ENCODE results near the gene C17orf107.
"Not testable (repeated sequence)": the region's sequence is repeated elsewhere in the genome, so short reads cannot be mapped to it uniquely, and the experiment has no call there.

C17orf107 gene

DNA sequence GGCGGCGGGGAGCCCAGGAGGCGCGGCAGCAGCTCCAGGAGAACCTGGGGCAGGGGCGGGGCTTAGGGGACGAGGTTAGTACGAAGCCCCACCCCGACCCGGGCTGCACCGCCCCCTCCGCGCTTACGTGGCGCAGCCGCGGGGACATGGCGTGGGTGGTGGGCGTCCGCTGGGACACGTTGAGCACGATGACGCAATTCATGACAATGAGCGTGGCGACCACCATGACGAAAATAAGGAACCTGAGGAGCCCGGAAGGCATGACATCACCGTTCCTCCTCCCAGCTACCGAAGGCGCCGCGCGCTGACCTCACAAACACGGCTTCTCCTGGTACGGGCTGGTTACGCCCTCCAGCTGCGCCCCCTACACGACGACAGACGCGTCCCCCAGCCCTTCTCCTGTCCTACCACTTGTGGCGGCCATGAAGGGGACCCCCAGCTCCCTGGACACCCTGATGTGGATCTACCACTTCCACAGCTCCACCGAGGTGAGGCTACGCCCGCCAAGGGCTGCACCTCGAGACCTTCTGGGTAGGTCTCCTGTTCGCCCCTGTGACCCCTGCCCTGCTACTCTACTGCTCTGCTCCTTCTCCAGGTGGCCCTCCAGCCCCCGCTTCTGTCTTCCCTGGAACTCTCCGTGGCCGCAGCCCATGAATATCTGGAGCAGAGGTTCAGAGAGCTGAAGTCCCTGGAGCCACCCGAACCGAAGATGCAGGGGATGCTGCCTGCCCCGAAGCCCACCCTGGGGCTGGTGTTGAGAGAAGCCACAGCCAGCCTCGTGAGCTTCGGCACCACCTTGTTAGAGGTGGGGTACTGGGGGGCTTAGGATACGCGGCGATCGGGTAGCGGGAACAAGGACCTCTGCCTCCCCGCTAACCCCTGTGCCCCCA, at the start of gene C17orf107:
Gene C17orf107, plus strand, starts transcription at position 196 of the 890 bp plus-strand sequence. Its CDS starts 227 bp downstream, at position 423.
- DNase-seq, result no peak

DNA sequence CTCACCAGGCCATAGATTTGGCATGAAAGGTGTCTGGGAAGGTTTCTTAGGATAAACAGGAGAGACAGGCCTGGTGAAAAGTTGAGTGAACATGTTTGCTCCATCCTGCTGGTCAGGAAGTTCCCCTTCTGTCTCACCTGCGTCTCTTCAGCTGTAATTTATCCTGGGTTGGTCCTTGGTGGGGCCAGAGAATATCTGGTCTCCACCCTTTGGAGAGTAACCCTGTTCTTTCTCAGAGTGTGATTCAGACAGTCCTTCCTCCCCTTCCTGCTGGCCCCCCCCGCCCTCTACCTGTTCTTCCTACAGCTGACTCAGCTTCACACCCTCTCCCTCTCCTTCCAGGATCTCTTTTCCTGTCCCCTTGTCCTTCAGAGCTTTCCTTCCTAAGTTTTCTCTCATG, 49.1 kb upstream of the C17orf107 start:
- DNase-seq, result no peak

DNA sequence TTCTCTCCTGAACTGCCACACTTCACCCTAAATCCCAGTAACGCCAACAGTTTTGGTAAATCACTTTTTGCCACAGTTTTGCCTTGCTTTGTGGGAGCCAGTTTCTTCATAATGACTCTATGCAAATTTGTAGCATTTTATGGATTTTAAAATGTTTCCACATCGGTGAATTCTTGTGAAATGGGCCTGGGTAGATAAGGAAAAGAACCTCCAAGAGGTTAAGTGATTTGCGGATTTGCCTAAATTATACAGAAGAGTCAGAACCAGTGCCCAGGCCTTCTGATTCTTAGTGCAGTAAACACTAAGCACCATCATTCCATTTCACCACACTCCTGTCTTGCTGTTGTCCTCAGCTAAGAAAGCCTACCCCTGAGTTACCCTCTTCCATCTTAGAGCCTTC, 48.3 kb upstream of the C17orf107 start:
- DNase-seq, result no peak

DNA sequence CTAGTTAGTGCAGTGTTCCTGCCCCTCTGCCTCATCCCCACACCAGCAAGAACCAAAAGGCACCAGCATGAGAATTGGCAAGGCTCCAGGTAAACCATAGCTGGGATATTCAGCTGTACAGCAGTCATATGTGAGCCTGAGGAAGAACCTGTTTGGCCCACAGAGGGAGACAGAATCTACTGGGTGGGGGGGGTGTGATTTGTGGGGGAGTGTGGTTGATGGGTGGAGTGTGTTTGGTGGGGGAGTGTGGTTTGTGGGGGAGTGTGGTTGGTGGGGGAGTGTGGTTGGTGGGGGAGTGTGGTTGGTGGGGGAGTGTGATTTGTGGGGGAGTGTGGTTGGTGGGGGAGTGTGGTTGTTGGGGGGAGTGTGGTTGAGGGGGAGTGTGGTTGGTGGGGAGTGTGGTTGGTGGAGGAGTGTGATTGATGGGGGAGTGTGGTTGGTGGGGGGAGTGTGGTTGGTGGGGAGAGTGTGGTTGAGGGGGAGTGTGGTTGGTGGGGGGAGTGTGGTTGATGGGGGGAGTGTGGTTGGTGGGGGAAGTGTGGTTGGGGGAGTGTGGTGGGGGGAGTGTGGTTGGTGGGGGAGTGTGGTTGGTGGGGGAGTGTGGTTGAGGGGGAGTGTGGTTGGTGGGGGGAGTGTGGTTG, 46.6 kb upstream of the C17orf107 start:
- no peak for DNase-seq

DNA sequence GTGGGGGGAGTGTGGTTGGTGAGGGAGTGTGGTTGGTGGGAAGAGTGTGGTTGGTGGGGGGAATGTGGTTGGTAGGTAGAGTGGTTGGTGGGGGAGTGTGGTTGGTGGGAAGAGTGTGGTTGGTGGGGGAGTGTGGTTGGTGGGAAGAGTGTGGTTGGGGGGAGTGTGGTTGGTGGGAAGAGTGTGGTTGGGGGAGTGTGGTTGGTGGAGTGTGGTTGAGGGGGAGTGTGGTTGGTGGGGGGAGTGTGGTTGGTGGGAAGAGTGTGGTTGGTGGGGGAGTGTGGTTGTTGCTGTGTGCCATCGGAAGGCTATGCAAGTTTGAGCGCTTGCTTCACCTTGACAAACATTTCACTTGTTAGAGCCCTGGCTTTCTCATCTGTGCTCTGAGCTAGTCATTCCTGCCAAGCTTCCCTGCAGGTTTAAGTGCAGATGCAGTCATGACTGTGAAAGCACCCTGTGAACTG, 46.1 kb upstream of the C17orf107 start:
- no peak for DNase-seq

DNA sequence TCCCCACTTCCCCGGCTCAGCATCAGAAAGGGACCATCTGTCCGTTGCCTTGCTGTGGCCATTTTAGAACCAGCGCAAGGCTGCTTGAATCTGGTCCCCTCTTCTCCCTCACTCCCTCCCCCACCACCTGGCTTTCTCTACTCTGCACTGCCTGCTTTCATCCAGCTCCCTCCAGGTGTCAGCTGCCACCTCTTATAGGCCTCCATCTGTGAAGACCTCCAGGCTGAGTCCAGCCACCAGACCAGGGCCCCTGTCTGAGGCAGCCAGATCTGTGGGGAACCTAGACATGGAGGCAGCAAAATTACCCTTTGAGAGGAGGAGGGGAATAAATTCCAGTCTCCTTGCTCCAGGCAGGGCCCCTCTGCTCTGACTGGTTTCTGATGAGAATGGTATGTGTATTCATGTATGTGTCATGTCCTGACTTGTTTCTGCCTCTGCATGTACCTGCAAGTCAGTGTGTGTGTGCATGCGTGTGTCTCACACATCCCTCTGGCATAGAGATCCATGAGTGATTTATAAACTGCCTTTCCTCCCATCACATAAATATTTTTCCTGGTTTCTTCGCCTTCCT, 45.1 kb upstream of the C17orf107 start:
- no peak for DNase-seq

DNA sequence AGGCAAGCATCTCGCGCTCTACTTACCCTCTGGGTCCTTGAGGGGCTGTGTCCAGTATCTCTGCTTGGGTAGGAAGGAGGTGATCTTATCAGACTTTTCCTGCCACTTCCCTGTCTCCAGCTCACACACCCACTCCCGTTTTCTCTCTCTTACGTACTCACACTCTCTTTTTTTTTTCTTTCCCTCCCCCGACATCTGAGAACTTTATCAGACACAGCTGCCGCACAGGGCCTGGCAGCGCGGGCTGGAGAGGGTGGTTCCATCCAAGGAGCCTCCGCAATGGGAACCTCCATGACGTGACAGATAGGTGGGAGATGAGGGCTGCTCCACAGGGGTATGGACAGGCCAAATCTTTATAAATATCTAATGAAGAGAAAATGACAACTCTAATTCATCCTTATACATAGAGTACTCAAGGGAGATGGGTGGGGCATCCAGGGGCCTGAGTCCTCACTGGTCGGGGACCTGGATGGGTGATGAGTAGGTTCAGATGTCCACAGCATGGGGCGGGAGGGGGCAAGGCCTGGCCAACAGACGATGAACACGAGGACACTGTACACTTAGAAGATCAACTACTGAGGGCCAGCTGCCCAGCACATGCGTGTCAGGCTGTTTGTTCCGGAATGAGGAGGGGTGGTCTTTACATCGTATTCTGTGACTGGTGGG, 42.9 kb upstream of the C17orf107 start:
- no peak for DNase-seq

DNA sequence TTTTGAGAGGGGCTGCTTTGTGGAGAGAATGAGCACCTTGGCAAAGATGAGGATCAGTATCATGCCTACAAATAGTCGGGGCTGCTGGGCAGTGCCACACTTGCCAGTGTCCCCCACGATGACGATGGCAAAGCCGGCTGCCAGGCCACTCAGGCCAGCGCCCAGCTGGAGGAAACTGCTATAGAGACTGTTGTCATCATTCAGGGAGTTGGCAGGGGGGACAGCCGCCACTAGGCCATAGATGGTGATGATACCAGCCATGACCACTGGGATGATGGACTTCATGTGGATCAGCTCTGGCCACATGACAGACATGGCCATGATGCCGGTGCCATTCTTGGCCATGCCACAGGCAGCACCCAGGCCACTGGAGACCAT, 42.4 kb upstream of the C17orf107 start:
- no peak for DNase-seq

DNA sequence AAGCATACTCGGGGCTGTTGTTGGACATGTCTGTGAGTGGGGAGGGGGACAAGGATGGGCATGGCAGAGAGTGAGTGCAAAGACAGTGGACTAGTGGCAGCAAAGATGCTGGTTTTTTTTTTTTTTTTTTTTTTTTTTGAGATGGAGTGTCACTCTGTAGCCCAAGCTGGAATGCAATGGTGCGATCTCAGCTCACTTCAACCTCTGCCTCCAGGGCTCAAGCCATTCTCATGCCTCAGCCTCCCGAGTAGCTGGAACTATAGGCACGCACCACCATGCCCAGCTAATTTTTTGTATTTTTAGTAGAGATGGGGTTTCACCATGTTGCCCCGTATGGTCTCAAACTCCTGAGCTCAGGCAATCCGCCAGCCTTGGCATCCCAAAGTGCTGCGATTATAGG, 42.0 kb upstream of the C17orf107 start:
- not testable (repeated sequence) for DNase-seq

DNA sequence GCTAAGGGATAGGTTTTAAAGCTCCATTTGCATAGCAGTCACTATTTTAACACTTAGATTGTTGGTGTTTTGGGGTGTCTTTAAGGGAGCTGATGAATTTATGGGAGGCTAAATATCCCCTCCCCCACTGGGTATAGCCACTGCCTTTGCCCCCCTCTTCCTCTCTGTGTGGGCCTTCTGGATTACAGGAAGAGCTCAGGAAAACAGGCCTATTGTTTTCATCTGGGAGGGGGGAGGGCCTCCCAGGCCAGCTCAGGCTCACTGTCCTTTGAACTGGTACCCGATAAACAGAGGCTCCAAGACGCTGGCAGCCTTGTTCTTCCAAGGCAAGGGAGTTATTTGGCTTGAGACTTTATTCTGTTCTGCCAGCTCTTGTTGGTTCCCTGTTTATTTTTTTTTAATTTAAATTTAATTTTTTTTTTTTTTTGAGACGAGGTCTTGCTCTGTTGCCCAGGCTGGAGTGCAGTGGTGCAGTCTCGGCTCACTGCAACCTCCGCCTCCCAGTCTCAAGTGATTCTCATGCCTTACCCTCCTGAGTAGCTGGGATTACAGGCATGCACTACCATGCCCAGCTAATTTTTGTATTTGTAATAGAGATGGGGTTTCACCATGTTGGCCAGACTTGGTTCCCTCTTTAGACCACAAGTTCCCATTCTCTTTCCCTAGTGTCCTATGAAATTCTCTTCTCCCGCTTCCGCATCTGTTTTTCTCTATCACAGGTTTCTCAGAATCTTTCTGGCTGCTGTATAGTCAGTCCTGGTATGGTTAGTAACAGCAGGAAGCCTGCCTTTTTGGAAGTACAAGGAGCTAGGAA, 41.1 kb upstream of the C17orf107 start:
- DNase-seq, result no peak

DNA sequence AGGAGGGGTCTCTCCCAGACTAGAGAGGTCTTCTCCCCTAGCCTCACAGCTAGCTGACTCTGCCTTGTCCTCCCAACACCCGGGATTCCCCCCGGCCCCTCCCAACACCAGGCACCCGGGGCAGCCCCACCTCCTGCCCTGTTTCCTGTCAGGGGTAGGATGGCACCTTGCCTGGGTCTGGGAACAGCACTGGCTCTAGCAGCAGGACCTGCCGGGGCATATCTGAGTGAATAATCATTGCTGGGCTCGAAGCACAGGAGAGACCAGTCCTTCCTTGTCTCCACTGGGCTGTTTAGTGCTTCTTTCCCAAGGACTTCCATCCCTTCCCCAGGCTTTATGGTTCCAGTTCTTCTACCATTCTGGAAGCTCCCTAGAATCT, 40.5 kb upstream of the C17orf107 start:
- DNase-seq, result no peak

DNA sequence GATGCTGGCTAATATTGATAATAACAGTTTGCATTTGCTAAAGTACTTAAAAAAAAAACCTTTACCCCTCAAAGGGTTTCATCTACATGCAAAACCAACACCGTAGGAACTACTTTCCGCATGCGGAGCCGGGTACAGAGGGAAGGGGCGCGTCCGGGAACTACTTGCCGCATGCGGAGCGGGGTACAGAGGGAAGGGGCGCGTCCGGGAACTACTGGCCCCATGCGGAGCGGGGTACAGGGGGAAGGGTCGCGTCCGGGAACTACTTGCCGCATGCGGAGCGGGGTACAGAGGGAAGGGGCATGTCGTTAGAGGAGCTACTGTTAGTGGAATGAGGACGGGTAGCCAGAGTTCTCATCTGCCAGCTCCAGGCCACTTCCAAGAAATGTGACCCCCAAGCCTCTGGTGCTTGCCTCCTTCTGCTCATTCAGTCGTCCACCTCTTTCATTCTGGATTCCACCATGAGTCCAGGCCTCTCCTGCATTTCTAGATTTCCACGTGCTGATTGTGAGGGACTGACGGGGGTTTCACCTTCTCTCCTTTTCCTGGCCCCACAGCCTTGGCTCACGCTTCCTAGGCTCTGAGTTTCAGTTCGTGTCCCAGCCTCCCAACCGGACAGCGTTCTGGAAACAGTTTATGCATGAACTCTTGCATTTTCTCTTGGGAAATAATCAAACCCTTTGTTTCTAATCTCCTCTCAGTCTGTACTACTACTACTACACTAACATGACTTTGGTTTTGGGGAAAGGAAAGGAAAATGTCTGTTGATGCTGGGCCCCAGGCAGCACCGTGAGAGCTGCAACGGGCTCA, 39.3 kb upstream of the C17orf107 start:
- no peak for DNase-seq

DNA sequence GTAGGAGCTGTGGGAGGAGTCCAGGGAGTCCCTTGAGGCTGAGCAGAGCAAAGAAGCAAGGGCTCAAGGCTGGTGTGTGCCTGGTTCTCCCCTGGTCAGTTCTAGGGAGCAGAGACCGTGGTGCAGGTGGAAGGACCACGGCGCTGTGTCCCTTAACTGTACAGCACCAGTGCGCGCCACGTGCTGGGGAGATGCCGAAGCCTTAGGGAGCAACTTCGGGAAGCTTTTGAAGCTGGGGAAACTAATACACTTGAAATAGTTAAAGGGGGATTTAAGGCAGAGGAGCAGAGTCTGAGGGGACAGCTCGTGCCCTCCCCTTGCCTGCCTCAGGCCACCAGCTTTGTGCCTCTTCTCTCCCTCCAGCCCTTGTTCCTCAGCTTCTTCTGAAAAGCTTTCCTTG, 38.7 kb upstream of the C17orf107 start:
- no peak for DNase-seq

DNA sequence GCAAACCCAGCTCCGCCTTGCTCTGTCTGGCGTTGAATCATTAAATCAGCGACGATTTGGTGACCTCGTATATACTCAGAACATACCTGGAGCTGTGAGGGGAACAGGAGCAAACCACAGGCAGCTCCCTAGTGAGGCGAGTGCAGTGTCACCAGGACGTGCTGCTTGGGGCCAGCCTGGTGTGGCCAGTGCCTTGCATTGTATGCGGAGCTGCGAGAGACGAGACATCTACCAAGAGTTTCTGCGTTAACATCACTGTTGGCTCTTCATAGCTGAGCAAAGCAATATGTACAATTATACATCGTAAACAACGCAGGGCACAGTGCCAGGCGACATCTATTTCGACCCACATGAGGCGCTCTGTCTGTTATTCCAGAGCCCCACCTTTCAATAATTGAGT, 38.3 kb upstream of the C17orf107 start:
- DNase-seq, result no peak

DNA sequence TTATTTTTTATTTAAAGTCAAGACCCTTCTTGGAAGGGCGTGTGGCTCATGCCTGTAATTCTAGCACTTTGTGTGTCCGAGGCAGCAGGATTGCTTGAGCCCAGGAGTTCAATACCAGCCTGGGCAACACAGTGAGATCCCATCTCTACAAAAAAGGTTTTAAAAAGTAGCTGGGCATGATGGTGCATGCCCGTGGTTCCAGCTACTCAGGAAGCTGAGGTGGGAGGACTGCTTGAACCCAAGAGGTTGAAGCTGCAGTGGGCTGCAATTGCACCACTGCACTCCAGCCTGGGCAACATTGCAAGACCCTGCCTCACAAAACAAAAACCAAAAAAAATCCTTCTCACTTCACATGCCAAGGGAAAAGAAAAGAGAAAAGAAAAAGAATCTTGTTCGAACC, 36.6 kb upstream of the C17orf107 start:
- no peak for DNase-seq

DNA sequence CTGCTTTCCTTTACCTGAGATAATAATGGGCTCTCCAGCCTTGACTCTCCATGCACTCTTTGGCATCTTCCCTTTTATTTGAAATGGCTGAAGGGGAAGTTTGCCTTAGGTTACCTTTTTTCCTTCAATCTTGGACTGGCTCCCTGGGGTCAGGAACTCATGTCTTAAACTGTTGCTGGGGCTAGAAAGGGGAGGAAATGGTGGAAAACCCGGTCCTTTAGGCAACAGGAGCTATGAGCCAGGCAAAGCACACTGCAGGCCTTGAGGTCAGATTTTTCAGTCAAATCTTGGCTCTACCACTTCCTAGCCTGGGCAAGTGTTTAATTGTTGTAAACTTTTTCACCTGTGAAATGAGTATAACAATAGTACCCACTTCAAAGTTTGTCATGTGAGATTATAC, 36.0 kb upstream of the C17orf107 start:
- no peak for DNase-seq

DNA sequence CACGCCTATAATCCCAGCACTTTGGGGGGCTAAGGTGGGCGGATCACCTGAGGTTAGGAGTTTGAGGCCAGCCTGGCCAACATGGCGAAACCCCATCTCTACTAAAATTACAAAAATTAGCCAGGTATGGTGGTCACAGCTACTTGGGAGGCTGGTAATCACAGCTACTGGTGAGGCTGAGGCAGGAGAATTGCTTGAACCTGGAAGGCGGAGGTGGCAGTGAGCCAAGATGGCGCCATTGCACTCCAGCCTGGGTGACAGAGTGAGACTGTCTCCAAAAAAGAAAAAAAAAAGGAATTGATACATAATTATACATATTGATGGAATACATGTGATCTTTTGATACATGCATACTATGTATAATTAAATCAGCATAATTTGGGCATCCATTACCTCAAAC, 31.8 kb upstream of the C17orf107 start:
- DNase-seq, result not testable (repeated sequence)

DNA sequence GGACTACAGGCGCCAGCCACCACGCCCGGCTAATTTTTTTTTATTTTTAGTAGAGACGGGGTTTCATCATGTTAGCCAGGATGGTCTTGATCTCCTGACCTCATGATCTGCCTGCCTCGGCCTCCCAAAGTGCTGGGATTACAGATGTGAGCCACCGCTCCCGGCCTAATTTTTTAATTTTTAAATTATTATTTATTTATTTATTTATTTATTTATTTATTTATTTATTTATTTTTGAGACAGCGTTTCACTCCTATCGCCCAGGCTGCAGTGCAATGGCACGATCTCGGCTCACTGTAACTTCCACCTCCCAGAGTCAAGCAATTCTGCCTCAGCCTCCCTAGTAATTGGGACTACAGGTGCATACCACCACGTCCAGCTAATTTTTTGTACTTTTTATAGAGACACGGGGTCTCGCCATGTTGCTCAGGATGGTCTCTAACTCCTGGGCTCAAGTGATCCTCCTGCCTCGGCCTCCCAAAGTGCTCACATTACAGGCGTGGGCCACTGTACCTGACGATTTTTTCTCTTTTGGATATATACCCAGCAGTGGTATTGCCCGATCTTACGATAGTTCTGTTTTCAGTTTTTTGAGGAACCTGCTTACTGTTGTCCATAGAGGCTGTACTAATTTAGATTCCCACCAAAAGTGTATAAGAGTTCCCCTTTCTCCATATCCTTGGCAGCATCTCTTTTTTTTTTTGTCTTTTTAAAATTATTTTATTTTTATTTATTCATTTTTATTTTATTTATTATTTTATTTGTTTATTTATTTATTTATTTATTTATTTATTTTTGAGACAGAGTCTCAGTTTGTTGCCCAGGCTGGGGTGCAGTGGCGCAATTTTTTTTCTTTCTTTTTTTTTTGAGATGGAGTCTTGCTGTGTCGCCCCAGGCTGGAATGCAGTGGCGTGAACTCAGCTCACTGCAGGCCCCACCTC, 30.0 kb upstream of the C17orf107 start:
- not testable (repeated sequence) for DNase-seq

DNA sequence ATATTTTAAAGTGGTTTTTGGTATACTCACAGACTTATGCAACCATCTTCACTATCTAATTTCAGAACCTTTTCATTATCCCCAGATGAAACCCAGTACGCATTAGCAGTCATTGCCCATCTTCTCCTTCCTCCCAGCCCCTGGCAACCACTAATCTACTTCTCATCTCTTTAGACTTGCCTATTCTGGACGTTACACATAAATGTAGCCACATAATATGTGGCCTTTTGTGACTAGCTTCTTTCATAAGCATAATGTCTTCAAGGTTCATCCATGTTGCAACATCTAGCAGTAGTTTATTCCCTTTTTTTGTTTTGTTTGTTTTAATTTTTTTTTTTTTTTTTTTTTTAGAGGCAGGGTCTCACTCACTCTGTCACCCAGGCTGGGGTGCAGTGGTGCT, 28.5 kb upstream of the C17orf107 start:
- no peak for DNase-seq

DNA sequence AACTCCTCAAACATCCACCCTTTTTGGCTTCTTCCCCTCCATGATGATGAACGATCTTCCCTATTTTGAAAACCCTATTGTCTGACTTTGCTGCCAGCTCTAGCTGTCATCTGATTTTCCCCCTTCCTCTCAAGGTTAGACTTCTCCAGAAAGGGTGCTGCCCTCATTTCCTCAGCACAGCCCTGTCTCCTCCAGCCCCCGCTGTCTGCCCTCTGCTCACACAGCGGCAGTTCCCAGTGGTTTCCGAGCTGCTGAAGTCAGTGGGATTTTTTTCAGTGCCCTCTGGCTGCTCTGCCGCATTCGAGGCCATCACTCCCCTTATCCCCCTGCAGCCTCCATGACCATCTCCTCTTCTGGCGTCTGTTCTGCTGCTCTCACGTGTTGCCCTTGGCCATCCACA, 26.6 kb upstream of the C17orf107 start:
- no peak for DNase-seq

DNA sequence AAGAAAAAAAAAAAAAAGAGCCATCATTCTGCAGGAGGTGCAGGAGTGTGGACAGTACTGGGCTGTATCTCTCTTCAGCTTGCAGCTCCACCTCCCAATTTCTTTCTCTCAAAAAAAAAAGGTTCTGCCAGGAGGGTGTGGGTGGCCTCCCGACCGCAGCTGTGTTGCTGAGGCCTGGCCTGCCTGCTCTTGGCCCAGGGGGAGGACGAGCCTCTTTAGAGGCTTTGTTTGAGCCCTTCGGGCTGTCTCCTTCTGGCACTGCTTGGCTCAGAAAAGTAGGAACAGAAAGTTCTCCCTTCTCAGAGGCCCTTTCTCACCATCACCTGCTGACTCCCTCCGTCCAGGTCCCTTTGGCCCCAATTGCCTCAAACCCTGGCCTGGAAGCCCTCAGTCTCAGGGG, 22.2 kb upstream of the C17orf107 start:
- no peak for DNase-seq
